ENCODE data around the gene CA11.

Gene CA11

GRCh38 chr19:48596679-48597465, 49.1 kb downstream of the CA11 start:
- DNase-seq (ENCODE audit: insufficient read length, low spot score) (no peak), FAIRE-seq (no peak)
- no peak for TF ChIP-seq POLR2A (IDR thresholded peaks at IDR 0.05; ENCODE audit: low read depth, low read length)

- no peak for DNase-seq (ENCODE audit: insufficient read length, low spot score)
- FAIRE-seq: no peak
- TF ChIP-seq POLR2A (IDR thresholded peaks at IDR 0.05; ENCODE audit: low read depth, low read length): no peak
Measured at GRCh38 chr19:48596237-48596636, 49.8 kb downstream of the CA11 start.

GRCh38 chr19:48595833-48596232, 50.2 kb downstream of the CA11 start:
- TF ChIP-seq POLR2A (IDR thresholded peaks at IDR 0.05; ENCODE audit: low read depth, low read length): no peak
- FAIRE-seq (no peak), DNase-seq (ENCODE audit: insufficient read length, low spot score) (no peak)

GRCh38 chr19:48595171-48595570, 50.8 kb downstream of the CA11 start:
- FAIRE-seq: no peak
- no peak for DNase-seq (ENCODE audit: insufficient read length, low spot score)
- TF ChIP-seq POLR2A (IDR thresholded peaks at IDR 0.05; ENCODE audit: low read depth, low read length): no peak

GRCh38 chr19:48591021-48591420, 55.0 kb downstream of the CA11 start:
- DNase-seq (ENCODE audit: insufficient read length, low spot score) (no peak), FAIRE-seq (no peak)
- no peak for TF ChIP-seq POLR2A (IDR thresholded peaks at IDR 0.05; ENCODE audit: low read depth, low read length)

GRCh38 chr19:48588670-48589401, 57.2 kb downstream of the CA11 start:
- FAIRE-seq (peak; percentile 38), DNase-seq (ENCODE audit: insufficient read length, low spot score) (peak; percentile 65)
- no peak for TF ChIP-seq POLR2A (IDR thresholded peaks at IDR 0.05; ENCODE audit: low read depth, low read length)
